RWPE2 (cell line): ENCODE results near the gene WDR70.

ENCODE experiments used
- ATAC-seq: fragments of 200-7000 bp; cut with Tn5 transposase; 3 replicates; pipeline ENCODE4 v1.9.1; 2021; ENCODE audit warnings: low read depth
- DNase-seq: peaks from one replicate; pipeline ENCODE4 v3.0.0-alpha.2; 2020; ENCODE audit warnings: low spot score
- H3K27ac ChIP-seq: fragments of 450-650 bp; 2 replicates; pipeline ENCODE4 v1.5.1; 2017; ENCODE audit warnings: mild to moderate bottlenecking; ENCODE audit not compliant: poor library complexity, severe bottlenecking
- H3K27me3 ChIP-seq: fragments of 250-450 bp; sonication (Bioruptor Pico); 2 replicates; pipeline ENCODE4 v1.5.1; 2021; ENCODE audit warnings: mild to moderate bottlenecking, moderate library complexity; ENCODE audit not compliant: insufficient read depth, poor library complexity, severe bottlenecking
- H3K36me3 ChIP-seq: fragments of 250-450 bp; sonication (Bioruptor Pico); 2 replicates; pipeline ENCODE4 v1.5.1; 2020; ENCODE audit warnings: low read depth, mild to moderate bottlenecking, moderate library complexity
- H3K4me1 ChIP-seq: fragments of 250-450 bp; sonication (Bioruptor Pico); 2 replicates; pipeline ENCODE4 v1.5.1; 2021; ENCODE audit warnings: mild to moderate bottlenecking, moderate library complexity; ENCODE audit not compliant: insufficient read depth, poor library complexity, severe bottlenecking
- H3K4me3 ChIP-seq: fragments of 250-450 bp; sonication (Bioruptor Pico); 2 replicates; pipeline ENCODE4 v1.5.1; 2021; ENCODE audit warnings: mild to moderate bottlenecking, moderate library complexity; ENCODE audit not compliant: severe bottlenecking
- H3K9me3 ChIP-seq: fragments of 250-450 bp; sonication (Bioruptor Pico); 2 replicates; pipeline ENCODE4 v1.5.1; 2021; ENCODE audit warnings: mild to moderate bottlenecking, moderate library complexity; ENCODE audit not compliant: severe bottlenecking
- TF ChIP-seq, protein P1 (sequence below): fragments of 450-650 bp; IDR thresholded peaks from one replicate; pipeline ENCODE4 v1.5.1; 2017; ENCODE audit warnings: mild to moderate bottlenecking, moderate library complexity; ENCODE audit not compliant: poor library complexity, severe bottlenecking

WDR70 gene

DNA sequence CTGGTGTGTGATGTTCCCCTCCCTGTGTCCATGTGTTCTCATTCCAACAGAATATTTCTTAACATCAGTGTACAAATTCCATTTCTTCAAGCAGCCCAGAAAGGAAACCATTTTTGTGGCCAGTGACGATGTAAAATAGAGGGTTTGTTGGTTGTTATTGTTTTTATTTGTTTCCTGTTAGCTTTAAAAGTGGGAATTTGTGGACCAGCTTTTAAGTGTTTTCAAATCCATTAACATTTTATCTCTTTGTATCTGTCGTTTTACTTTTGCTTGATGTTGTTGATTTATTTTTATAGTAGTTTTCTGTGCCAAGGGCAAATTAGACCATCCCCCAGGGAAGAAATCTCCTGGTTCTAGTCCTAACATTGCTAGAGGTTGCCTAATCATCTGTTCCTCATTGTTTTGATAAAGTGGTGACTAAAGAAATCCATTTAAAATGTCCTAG lies 360.7 kb downstream of the WDR70 start:
- Histone ChIP-seq H3K27ac (no peak overlapping the region), H3K36me3 (no peaks in the 10 kb centered on the region), H3K4me1 (peaks cover 11% of the 10 kb centered on the region), H3K4me3 (no peak overlapping the region), H3K9me3 (no peaks in the 10 kb centered on the region), H3K27me3 (no peaks in the 10 kb centered on the region)
- DNase-seq (no peak), ATAC-seq (no peak)
- TF ChIP-seq, protein P1, sequence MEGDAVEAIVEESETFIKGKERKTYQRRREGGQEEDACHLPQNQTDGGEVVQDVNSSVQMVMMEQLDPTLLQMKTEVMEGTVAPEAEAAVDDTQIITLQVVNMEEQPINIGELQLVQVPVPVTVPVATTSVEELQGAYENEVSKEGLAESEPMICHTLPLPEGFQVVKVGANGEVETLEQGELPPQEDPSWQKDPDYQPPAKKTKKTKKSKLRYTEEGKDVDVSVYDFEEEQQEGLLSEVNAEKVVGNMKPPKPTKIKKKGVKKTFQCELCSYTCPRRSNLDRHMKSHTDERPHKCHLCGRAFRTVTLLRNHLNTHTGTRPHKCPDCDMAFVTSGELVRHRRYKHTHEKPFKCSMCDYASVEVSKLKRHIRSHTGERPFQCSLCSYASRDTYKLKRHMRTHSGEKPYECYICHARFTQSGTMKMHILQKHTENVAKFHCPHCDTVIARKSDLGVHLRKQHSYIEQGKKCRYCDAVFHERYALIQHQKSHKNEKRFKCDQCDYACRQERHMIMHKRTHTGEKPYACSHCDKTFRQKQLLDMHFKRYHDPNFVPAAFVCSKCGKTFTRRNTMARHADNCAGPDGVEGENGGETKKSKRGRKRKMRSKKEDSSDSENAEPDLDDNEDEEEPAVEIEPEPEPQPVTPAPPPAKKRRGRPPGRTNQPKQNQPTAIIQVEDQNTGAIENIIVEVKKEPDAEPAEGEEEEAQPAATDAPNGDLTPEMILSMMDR = no peak

DNA sequence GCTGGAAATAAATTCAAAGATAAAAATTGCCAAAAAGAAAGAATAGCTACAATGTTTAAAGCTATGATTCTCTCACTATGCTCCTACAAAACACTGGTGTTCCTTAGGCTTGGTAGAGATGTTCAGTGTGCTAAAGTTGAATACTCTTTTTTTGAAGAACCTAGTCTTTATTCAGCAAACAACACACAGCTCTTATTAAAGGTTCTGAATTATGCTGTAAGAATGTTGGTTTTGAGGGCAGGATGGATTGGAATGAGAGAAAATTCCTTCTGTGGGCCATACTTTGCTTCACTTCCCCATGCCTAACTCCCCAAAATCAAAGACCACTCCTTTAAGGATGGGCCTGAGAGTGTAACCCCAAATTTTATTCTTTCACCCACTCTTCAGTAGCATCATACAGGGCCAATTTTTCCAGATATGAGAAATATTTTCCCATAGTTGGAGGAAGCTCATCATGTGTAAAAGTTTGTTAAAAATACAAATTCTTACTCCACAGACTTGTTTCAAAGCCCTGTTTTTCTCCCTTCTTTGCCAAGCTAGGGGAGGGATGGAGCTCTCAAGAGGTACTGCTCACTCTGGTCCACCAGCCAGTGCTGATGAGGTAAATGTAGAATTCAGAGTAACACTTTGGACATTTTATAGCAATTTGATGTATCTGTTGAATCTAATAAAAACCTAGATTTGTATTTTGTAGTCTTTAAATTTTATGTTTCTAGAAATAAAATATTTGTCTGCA lies 361.4 kb downstream of the WDR70 start:
- peaks cover 11% of the 10 kb centered on the region for H3K4me1 ChIP-seq
- DNase-seq (no peak), ATAC-seq (no peak)
- no peaks in the 10 kb centered on the region for H3K27me3 ChIP-seq
- no peaks in the 10 kb centered on the region for H3K36me3 ChIP-seq
- TF ChIP-seq, protein P1 = no peak
- H3K4me3 ChIP-seq = no peak overlapping the region
- H3K27ac ChIP-seq = no peak overlapping the region
- no peaks in the 10 kb centered on the region for H3K9me3 ChIP-seq

DNA sequence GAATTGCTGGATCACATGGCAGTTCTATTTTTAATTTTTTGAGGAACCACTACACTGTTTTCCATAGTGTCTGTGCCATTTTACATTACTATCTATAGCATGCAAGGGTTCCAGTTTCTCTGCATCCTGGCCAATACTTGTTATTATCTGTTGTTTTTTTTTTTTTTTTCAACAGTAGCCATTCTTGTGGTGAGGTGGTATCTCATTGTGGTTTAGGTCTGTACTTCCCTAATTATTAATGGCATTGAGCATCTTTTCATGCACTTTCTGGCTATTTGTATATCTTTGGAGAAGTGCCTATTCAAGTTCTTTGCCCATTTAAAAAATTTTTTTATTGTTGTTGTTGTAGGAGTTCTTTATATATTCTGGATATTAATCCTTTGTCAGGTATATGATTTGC lies 363.0 kb downstream of the WDR70 start:
- H3K36me3 ChIP-seq = no peaks in the 10 kb centered on the region
- peaks cover 11% of the 10 kb centered on the region for H3K4me1 ChIP-seq
- H3K4me3 ChIP-seq = no peak overlapping the region
- DNase-seq = no peak
- H3K9me3 ChIP-seq = no peaks in the 10 kb centered on the region
- no peaks in the 10 kb centered on the region for H3K27me3 ChIP-seq
- TF ChIP-seq, protein P1 = no peak
- ATAC-seq = no peak
- no peak overlapping the region for H3K27ac ChIP-seq

DNA sequence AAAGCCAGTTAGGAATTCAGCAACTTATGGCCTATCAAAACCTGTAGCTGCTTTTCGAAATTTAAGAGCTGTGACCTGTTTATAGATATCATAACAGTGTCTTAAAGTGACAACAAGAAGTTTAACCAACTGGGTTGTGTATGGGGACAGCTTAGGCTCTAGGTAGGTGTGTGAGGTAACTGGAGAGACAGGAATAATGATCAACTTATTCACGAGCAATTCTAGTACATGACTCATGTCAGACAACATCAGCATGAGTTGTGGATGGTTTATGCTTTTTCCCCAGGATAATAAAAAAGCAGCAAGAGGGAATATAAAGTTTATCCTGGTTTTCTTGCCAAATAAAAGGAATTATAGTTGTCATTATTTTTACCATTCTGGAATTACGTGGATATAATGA lies 372.1 kb downstream of the WDR70 start:
- DNase-seq (no peak), ATAC-seq (peak; percentile 94)
- TF ChIP-seq, protein P1 = no peak
- Histone ChIP-seq H3K36me3 (0 out of 2 replicates have a peak, but pooled peaks cover 4% of the 10 kb centered on the region), H3K4me1 (peaks cover 4% of the 10 kb centered on the region), H3K9me3 (no peaks in the 10 kb centered on the region), H3K27me3 (no peaks in the 10 kb centered on the region), H3K4me3 (no peak overlapping the region), H3K27ac (no peak overlapping the region)

DNA sequence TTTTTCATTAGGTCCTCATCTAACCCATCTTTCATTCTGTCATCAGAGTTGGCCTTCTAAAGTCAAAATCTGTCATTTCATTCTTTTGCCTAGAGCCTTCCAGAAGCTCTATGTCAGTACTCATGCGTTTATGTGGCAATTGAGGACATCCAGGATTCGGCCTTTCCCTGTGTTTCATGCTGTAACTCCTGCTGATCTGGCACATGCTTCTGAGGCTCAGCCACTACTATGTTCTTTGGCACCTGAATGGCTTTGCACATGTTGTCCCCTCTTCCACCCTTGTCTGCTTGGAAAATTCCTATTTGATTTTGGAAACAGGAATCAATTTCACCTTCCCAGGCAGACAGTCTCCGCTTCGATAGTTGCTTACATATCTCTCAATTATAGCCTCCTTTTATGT lies 375.9 kb downstream of the WDR70 start:
- Histone ChIP-seq H3K27me3 (no peaks in the 10 kb centered on the region), H3K4me3 (no peak overlapping the region), H3K36me3 (0 out of 2 replicates have a peak, but pooled peaks cover 4% of the 10 kb centered on the region), H3K9me3 (no peaks in the 10 kb centered on the region), H3K4me1 (peaks cover 4% of the 10 kb centered on the region), H3K27ac (no peak overlapping the region)
- TF ChIP-seq, protein P1 = no peak
- ATAC-seq (no peak), DNase-seq (no peak)
